ENCODE measurements around the gene APOL1.

- TF ChIP-seq CTCF (conservative IDR thresholded peaks at IDR 0.05 in 1 of 2, IDR thresholded peaks at IDR 0.05 in 1 of 2; ENCODE audit: low read depth in 1 of 2, low read length in 2 of 2) (no peak), EZH2 (IDR thresholded peaks at IDR 0.05; ENCODE audit: low read length, missing control alignments) (no peak)
Observed at GRCh38 chr22:36298601-36299000, 45.7 kb downstream of the APOL1 start.
